OCI-LY7 (cell line): ENCODE data around the gene CCDC12. TPM values are rescaled to one million over a fixed set of nuclear protein-coding genes. Genes with fewer than 3 reads are reported as not detected.

Experiments used
- BruUV-seq: library from RNA; stranded (reverse); fragments of 400-500 nt; replicated peaks from 2 replicates; lab custom pipeline; 2021; lab: Mats Ljungman, UMichigan
- CTCF ChIA-PET: fragments of 300-600 bp; sonication (Branson Sonifier 250); formaldehyde crosslinking; loops from one replicate; lab custom pipeline; 2022; ENCODE audit warnings: antibody characterized with exemption; ENCODE audit not compliant: unreplicated experiment; lab: Charles Lee
- POLR2A ChIA-PET: fragments of 300-600 bp; sonication (Branson Sonifier 250); formaldehyde crosslinking; loops from one replicate; lab custom pipeline; 2022; ENCODE audit warnings: antibody characterized with exemption; lab: Charles Lee
- DNase-seq: peaks from one replicate; pipeline ENCODE4 v3.0.0-alpha.2; 2015; ENCODE audit warnings: low spot score
- H2AFZ ChIP-seq: fragments of 200-600 bp; sonication (generic), shearing (Covaris generic); 2 replicates; pipeline ENCODE4 v1.6.1; 2014; ENCODE audit warnings: mild to moderate bottlenecking, antibody characterized with exemption, low read length, moderate library complexity
- H3K27ac ChIP-seq: fragments of 200-600 bp; sonication (generic); 2 replicates; pipeline ENCODE4 v1.5.1; 2014; ENCODE audit warnings: mixed run types, low read depth, mild to moderate bottlenecking, moderate library complexity, low read length, inconsistent platforms; ENCODE audit not compliant: poor library complexity, severe bottlenecking
- H3K36me3 ChIP-seq: fragments of 200-600 bp; sonication (generic); 2 replicates; pipeline ENCODE4 v1.6.1; 2014; ENCODE audit warnings: mild to moderate bottlenecking, antibody characterized with exemption, low read length, moderate library complexity, mixed read lengths; ENCODE audit not compliant: insufficient read depth
- H3K4me1 ChIP-seq: fragments of 200-600 bp; sonication (generic); 2 replicates; pipeline ENCODE4 v1.5.1; 2014; ENCODE audit warnings: mild to moderate bottlenecking, low read length; ENCODE audit not compliant: insufficient read depth, poor library complexity, severe bottlenecking
- H3K4me2 ChIP-seq: fragments of 200-600 bp; sonication (generic); 2 replicates; pipeline ENCODE4 v1.6.1; 2014; ENCODE audit warnings: mild to moderate bottlenecking, low read length
- H3K4me3 ChIP-seq: fragments of 200-600 bp; sonication (generic); 2 replicates; pipeline ENCODE4 v1.5.1; 2014; ENCODE audit warnings: mild to moderate bottlenecking, low read depth, low read length; ENCODE audit not compliant: poor library complexity, severe bottlenecking
- H3K79me2 ChIP-seq: fragments of 200-600 bp; sonication (generic); 2 replicates; pipeline ENCODE4 v1.6.1; 2016; ENCODE audit warnings: low read depth, mild to moderate bottlenecking, low read length, moderate library complexity, mixed read lengths; ENCODE audit not compliant: insufficient read depth
- H3K9me2 ChIP-seq: fragments of 200-600 bp; sonication (generic); 2 replicates; pipeline ENCODE4 v1.6.1; 2016; ENCODE audit warnings: mild to moderate bottlenecking, low read length, mixed read lengths; ENCODE audit not compliant: insufficient read depth
- H3K9me3 ChIP-seq: fragments of 200-600 bp; sonication (generic); 2 replicates; pipeline ENCODE4 v1.6.1; 2014; ENCODE audit warnings: mild to moderate bottlenecking, mixed run types, low read length, mixed read lengths
- H4K20me1 ChIP-seq: fragments of 200-600 bp; sonication (generic); 2 replicates; pipeline ENCODE4 v1.6.1; 2014; ENCODE audit warnings: mild to moderate bottlenecking, antibody characterized with exemption, low read length, moderate library complexity, mixed read lengths; ENCODE audit not compliant: insufficient read depth
- EZH2phosphoT487 ChIP-seq: fragments of 200-600 bp; sonication (generic); IDR thresholded peaks from 2 replicates; pipeline ENCODE4 v1.6.1; 2018; ENCODE audit warnings: low read depth, borderline replicate concordance, mild to moderate bottlenecking, mixed run types, antibody characterized with exemption, low read length, moderate library complexity, mixed read lengths
- intact Hi-C: fragments of 100-400 bp; cut with micrococcal nuclease; formaldehyde crosslinking; loops from one replicate; pipeline ENCODE4 v1.10.0; 2022; ENCODE audit not compliant: unreplicated experiment
- total RNA-seq, 2 experiments: library from RNA; depleted of rRNA in 1 of 2; stranded (reverse); fragments of >200 nt in 1 of 2; shearing (Covaris generic) in 1 of 2; gene quantifications; 2 replicates each; pipeline ENCODE4 v1.2.3, GENCODE V29; 2014 to 2022
- TF ChIP-seq, protein P1 (sequence below): fragments of 200-600 bp; sonication (generic); conservative IDR thresholded peaks from 2 replicates; pipeline ENCODE4 v1.5.1; 2014; ENCODE audit warnings: mild to moderate bottlenecking, antibody characterized with exemption, low read length, moderate library complexity, mixed read lengths

Gene CCDC12
- total RNA-seq, 2 experiments from 2014 or later, result 74.9 to 116 TPM

DNA sequence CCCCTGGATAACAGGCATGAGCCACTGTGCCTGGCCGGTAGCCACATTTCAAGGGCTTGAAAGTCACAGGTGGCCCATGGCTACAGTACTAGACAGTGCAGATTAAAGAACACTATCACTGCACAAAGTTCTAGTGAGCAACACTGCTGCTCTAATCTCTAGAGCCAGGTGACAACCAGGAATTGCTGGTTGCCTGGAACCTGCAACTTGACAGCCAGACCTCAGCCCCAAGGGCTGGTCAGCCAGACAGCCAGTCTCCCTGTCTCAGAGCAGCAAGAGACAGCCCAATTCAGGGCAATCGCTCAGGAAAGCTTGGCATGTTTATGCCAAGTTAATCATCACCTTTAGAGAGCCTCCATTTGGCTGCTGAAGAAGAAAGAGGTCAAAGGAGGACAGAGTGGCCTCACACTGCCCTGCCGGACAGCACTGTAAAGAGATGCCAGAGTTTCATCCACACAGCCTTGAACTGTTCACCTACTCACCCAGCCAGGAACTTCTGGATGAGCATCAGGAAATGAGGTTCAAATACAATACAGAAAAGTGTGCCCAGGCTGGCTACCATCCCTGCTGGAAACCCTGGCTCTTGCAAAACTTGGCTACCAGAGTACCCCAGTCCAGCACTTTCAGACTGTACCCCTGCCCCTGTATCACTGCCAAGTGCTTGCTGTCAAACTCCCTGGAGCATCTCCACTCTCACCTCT lies 6.0 kb downstream of the CCDC12 start:
- peaks cover 94% of the 10 kb centered on the region for H3K36me3 ChIP-seq
- H3K4me3 ChIP-seq, result peak overlapping the region; percentile 56
- no peaks in the 10 kb centered on the region for H3K9me2 ChIP-seq
- ChIA-PET CTCF (interaction anchor here (0.8 kb wide), 1 partner anchor 47 kb away, joined by 3 read pairs; no protein-coding TSS in a partner anchor), POLR2A (interaction anchor here (1.1 to 1.4 kb wide), 4 partner anchors 9 to 196 kb away, joined by 3 to 4 read pairs (median 3); partner anchors contain the start of gene NBEAL2)
- no peaks in the 10 kb centered on the region for H3K9me3 ChIP-seq
- peaks cover 89% of the 10 kb centered on the region for H3K4me1 ChIP-seq
- H3K4me2 ChIP-seq, result peak overlapping the region; percentile 88
- intact Hi-C loops, result loop anchor here (2.0 to 5.0 kb wide), 2 partner anchors 18 to 423 kb away; no protein-coding TSS in a partner anchor
- H4K20me1 ChIP-seq, result peaks cover 46% of the 10 kb centered on the region
- DNase-seq, result no peak
- H2AFZ ChIP-seq, result no peak overlapping the region
- peak overlapping the region; percentile 87 for H3K27ac ChIP-seq
- TF ChIP-seq, protein P1, sequence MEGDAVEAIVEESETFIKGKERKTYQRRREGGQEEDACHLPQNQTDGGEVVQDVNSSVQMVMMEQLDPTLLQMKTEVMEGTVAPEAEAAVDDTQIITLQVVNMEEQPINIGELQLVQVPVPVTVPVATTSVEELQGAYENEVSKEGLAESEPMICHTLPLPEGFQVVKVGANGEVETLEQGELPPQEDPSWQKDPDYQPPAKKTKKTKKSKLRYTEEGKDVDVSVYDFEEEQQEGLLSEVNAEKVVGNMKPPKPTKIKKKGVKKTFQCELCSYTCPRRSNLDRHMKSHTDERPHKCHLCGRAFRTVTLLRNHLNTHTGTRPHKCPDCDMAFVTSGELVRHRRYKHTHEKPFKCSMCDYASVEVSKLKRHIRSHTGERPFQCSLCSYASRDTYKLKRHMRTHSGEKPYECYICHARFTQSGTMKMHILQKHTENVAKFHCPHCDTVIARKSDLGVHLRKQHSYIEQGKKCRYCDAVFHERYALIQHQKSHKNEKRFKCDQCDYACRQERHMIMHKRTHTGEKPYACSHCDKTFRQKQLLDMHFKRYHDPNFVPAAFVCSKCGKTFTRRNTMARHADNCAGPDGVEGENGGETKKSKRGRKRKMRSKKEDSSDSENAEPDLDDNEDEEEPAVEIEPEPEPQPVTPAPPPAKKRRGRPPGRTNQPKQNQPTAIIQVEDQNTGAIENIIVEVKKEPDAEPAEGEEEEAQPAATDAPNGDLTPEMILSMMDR, result no peak
- TF ChIP-seq EZH2phosphoT487, result no peak
- peaks cover 100% of the 10 kb centered on the region for H3K79me2 ChIP-seq
- BruUV-seq, result no TSS peak

DNA sequence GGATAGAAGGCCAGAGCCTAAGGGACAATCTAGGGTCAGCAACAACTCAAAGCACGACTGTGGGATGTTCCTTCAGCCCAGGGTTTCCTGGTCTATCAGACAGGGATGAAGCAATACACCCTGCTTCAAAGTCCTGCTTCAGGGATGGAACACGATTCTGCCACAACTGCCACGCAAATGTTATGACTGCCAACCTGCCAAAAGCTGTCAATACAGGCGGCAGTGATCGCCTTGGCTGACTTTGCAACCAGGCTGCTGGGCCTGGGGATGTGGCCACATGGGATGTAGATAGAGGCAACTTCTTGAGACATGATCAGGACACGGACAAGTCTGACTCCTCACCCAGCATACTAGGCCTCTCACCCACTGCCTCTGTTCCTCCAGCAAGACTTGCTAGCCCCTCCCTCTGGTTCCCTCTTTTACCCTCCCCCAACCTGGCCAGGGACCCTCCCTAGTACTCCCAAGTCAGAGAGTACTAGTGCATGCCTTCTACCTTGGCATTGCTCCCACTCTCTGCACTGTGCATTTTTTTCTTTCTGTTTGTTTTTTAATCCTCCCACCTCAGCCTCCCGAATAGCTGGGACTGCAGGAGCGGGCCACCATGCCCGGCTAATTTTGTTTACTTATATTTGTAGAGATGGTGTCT lies 7.6 kb downstream of the CCDC12 start:
- Histone ChIP-seq H3K36me3 (peaks cover 88% of the 10 kb centered on the region), H3K27ac (no peak overlapping the region), H2AFZ (no peak overlapping the region), H3K9me2 (no peaks in the 10 kb centered on the region), H3K4me3 (no peak overlapping the region), H4K20me1 (peaks cover 43% of the 10 kb centered on the region), H3K79me2 (peaks cover 93% of the 10 kb centered on the region), H3K9me3 (no peaks in the 10 kb centered on the region), H3K4me1 (peaks cover 77% of the 10 kb centered on the region), H3K4me2 (peak overlapping the region; percentile 7; the same call in 1 of the 2 replicates)
- intact Hi-C loops, result no loop called here
- TF ChIP-seq EZH2phosphoT487, result no peak
- TF ChIP-seq, protein P1, result no peak
- ChIA-PET POLR2A (interaction anchor here (0.7 to 1.3 kb wide), 4 partner anchors 14 to 197 kb away, joined by 3 to 6 read pairs (median 3); no protein-coding TSS in a partner anchor), CTCF (interaction anchor here (0.8 kb wide), 1 partner anchor 16 kb away, joined by 3 read pairs; no protein-coding TSS in a partner anchor)
- DNase-seq, result no peak
- BruUV-seq, result no TSS peak
